ENCODE data around the gene ATP6V1C2.

Gene ATP6V1C2

DNA sequence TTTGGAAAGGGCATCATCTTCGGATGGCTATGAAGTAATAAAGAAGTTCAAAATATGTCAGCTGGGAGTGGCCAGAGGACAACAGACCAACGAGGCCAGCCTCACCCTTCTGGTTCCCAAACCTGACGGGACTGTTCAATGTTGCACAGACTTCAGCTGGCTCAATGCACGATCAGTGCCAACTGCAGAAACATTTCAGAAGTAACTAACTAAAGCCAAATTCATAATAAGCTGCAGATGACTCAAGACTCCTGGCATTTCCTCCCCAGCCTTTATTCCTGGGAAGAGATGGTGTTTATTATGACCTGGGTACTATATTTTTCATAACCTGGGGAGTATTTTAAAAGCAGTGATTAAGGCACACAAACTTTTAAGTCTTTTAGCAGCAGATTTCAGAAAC is 3.8 kb upstream of the ATP6V1C2 start:
- Histone ChIP-seq H3K4me2 (ENCODE audit: low read depth, low read length) (no peak overlapping the region), H3K9me3 (replicated peaks; ENCODE audit: insufficient read depth, low read length) (no peaks in the 10 kb centered on the region), H3K4me1 (ENCODE audit: low read length) (peaks cover 13% of the 10 kb centered on the region), H3K9ac (ENCODE audit: low read length) (no peak overlapping the region), H3K4me3 (ENCODE audit: low read length) (no peak overlapping the region), H4K20me1 (ENCODE audit: insufficient read depth, low read length) (no peaks in the 10 kb centered on the region), H3K27ac (ENCODE audit: low read length) (no peak overlapping the region), H2AFZ (ENCODE audit: low read length) (no peak overlapping the region), H3K27me3 (replicated peaks; ENCODE audit: insufficient read depth, low read length) (peaks cover 5% of the 10 kb centered on the region), H3K9me2 (replicated peaks; ENCODE audit: insufficient read depth, low read length) (no peaks in the 10 kb centered on the region), H3F3A (ENCODE audit: insufficient read depth, low read length) (peaks cover 7% of the 10 kb centered on the region; the same call in 1 of the 2 replicates), H3K79me2 (ENCODE audit: low read length) (no peaks in the 10 kb centered on the region), H3K36me3 (replicated peaks; ENCODE audit: insufficient read depth, low read length) (no peaks in the 10 kb centered on the region)
- TF ChIP-seq, protein P1, sequence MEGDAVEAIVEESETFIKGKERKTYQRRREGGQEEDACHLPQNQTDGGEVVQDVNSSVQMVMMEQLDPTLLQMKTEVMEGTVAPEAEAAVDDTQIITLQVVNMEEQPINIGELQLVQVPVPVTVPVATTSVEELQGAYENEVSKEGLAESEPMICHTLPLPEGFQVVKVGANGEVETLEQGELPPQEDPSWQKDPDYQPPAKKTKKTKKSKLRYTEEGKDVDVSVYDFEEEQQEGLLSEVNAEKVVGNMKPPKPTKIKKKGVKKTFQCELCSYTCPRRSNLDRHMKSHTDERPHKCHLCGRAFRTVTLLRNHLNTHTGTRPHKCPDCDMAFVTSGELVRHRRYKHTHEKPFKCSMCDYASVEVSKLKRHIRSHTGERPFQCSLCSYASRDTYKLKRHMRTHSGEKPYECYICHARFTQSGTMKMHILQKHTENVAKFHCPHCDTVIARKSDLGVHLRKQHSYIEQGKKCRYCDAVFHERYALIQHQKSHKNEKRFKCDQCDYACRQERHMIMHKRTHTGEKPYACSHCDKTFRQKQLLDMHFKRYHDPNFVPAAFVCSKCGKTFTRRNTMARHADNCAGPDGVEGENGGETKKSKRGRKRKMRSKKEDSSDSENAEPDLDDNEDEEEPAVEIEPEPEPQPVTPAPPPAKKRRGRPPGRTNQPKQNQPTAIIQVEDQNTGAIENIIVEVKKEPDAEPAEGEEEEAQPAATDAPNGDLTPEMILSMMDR (IDR thresholded peaks at IDR 0.05; ENCODE audit: low read length), result no peak
- TF ChIP-seq EZH2phosphoT487 (IDR thresholded peaks at IDR 0.05; ENCODE audit: low read length) (no peak), EZH2 (optimal IDR thresholded peaks at IDR 0.05; ENCODE audit: low read depth, low read length) (no peak)
- DNase-seq, result no peak

DNA sequence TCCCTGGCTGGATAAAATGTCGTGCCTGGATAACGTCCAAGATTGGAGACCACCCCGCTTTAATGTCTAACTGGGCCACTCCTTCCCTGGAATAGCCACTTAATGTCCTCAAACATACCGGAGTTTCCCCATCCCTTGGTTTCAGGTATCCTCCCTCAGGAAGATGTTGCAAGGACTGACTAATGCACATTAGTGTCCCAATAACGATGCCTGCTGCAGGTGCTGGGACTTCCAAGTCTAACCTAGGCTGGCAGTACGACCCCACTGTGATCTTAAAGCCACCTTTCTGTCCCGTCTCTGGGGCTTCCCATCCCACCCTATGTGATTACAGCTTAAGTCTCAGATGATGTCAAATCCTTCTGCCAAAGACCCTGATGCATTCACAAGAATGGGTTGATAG is 1.1 kb upstream of the ATP6V1C2 start:
- Histone ChIP-seq H3K4me1 (ENCODE audit: low read length) (peaks cover 15% of the 10 kb centered on the region), H3K79me2 (ENCODE audit: low read length) (no peaks in the 10 kb centered on the region), H3K27me3 (replicated peaks; ENCODE audit: insufficient read depth, low read length) (peaks cover 12% of the 10 kb centered on the region), H3K9me2 (replicated peaks; ENCODE audit: insufficient read depth, low read length) (no peaks in the 10 kb centered on the region), H3K36me3 (replicated peaks; ENCODE audit: insufficient read depth, low read length) (no peaks in the 10 kb centered on the region), H3K4me3 (ENCODE audit: low read length) (peak overlapping the region; percentile 95; the same call in 1 of the 2 replicates), H3K27ac (ENCODE audit: low read length) (peak overlapping the region; percentile 65; the same call in 1 of the 2 replicates), H3K9me3 (replicated peaks; ENCODE audit: insufficient read depth, low read length) (no peaks in the 10 kb centered on the region), H3F3A (ENCODE audit: insufficient read depth, low read length) (peaks cover 7% of the 10 kb centered on the region; the same call in 1 of the 2 replicates), H4K20me1 (ENCODE audit: insufficient read depth, low read length) (no peaks in the 10 kb centered on the region), H3K4me2 (ENCODE audit: low read depth, low read length) (peak overlapping the region; percentile 99), H2AFZ (ENCODE audit: low read length) (no peak overlapping the region), H3K9ac (ENCODE audit: low read length) (peak overlapping the region; percentile 78; the same call in 1 of the 2 replicates)
- DNase-seq, result no peak
- TF ChIP-seq EZH2 (optimal IDR thresholded peaks at IDR 0.05; ENCODE audit: low read depth, low read length) (no peak), EZH2phosphoT487 (IDR thresholded peaks at IDR 0.05; ENCODE audit: low read length) (no peak)
- TF ChIP-seq, protein P1 (IDR thresholded peaks at IDR 0.05; ENCODE audit: low read length), result no peak

DNA sequence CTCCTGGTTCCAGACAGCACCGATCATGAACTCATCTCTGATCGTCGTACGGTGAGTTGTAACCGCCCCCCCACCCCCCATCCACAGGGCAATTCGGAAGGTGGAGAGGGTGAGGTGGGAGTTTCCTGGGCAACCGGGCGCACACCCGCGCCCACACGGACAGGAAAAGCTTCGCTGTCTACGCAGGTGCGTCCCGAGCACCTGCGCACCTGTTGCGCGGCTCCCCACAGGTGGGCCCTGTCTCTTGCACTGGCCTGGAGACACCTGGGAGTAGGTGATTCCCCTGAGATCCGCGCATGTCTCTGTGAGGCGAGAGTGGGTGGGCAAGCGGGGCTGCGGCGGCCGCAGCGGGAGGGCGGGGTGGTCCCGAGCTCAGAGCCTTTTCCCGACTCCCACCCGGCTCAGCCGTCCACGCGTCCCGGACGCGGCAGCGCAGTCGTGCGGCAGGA is 459 bp upstream of the ATP6V1C2 start:
- no peaks in the 10 kb centered on the region for H3K79me2 ChIP-seq (ENCODE audit: low read length)
- H3F3A ChIP-seq (ENCODE audit: insufficient read depth, low read length), result peaks cover 7% of the 10 kb centered on the region; the same call in 1 of the 2 replicates
- H4K20me1 ChIP-seq (ENCODE audit: insufficient read depth, low read length), result no peaks in the 10 kb centered on the region
- H3K9ac ChIP-seq (ENCODE audit: low read length), result peak overlapping the region; percentile 78
- H3K9me2 ChIP-seq (replicated peaks; ENCODE audit: insufficient read depth, low read length), result no peaks in the 10 kb centered on the region
- H3K27ac ChIP-seq (ENCODE audit: low read length), result peak overlapping the region; percentile 65; the same call in 1 of the 2 replicates
- DNase-seq, result peak; percentile 78
- peaks cover 12% of the 10 kb centered on the region for H3K27me3 ChIP-seq (replicated peaks; ENCODE audit: insufficient read depth, low read length)
- no peaks in the 10 kb centered on the region for H3K36me3 ChIP-seq (replicated peaks; ENCODE audit: insufficient read depth, low read length)
- peak overlapping the region; percentile 63 for H2AFZ ChIP-seq (ENCODE audit: low read length)
- TF ChIP-seq, protein P1 (IDR thresholded peaks at IDR 0.05; ENCODE audit: low read length), result no peak
- no peak for TF ChIP-seq EZH2 (optimal IDR thresholded peaks at IDR 0.05; ENCODE audit: low read depth, low read length)
- no peaks in the 10 kb centered on the region for H3K9me3 ChIP-seq (replicated peaks; ENCODE audit: insufficient read depth, low read length)
- peaks cover 15% of the 10 kb centered on the region for H3K4me1 ChIP-seq (ENCODE audit: low read length)
- H3K4me3 ChIP-seq (ENCODE audit: low read length), result peak overlapping the region; percentile 95
- H3K4me2 ChIP-seq (ENCODE audit: low read depth, low read length), result peak overlapping the region; percentile 99

Measured in MM.1S (cell line).